Osteoblast (primary cell): Measurements from ENCODE around the gene PHLDA3. TPM values are rescaled to one million over a fixed set of nuclear protein-coding genes. Genes with fewer than 3 reads are reported as not detected.

Experiments
- DNase-seq: peaks from one replicate; pipeline ENCODE4 v3.0.0; 2011; ENCODE audit warnings: low spot score, mixed read lengths; ENCODE audit not compliant: insufficient read length; ENCODE audit errors: missing footprints
- H2AFZ ChIP-seq: 2 replicates; pipeline ENCODE4 v1.6.0; 2011; ENCODE audit warnings: mild to moderate bottlenecking, low read length
- H3K27ac ChIP-seq: 2 replicates; pipeline ENCODE4 v1.5.1; 2011; ENCODE audit warnings: mild to moderate bottlenecking, low read depth, low read length, moderate library complexity
- H3K27me3 ChIP-seq: 2 replicates; pipeline ENCODE4 v1.6.0; 2012; ENCODE audit warnings: mild to moderate bottlenecking, control low read depth, inconsistent platforms, low read length, moderate library complexity; ENCODE audit not compliant: insufficient read depth
- H3K36me3 ChIP-seq: 2 replicates; pipeline ENCODE4 v1.5.1; 2011; ENCODE audit warnings: mild to moderate bottlenecking, low read length, control low read depth, moderate library complexity; ENCODE audit not compliant: insufficient read depth
- H3K4me1 ChIP-seq: 2 replicates; pipeline ENCODE4 v1.5.1; 2011; ENCODE audit warnings: mild to moderate bottlenecking, low read length, control low read depth, moderate library complexity; ENCODE audit not compliant: insufficient read depth
- H3K4me2 ChIP-seq: 2 replicates; pipeline ENCODE4 v1.6.0; 2011; ENCODE audit warnings: mild to moderate bottlenecking, low read length; ENCODE audit not compliant: insufficient read depth
- H3K4me3 ChIP-seq: fragments of 200-600 bp; sonication (generic); 3 replicates; pipeline ENCODE4 v1.5.1; 2012; ENCODE audit warnings: mild to moderate bottlenecking, low read length, inconsistent platforms; ENCODE audit not compliant: insufficient read depth
- H3K79me2 ChIP-seq: 2 replicates; pipeline ENCODE4 v1.6.0; 2012; ENCODE audit warnings: mild to moderate bottlenecking, low read length, control low read depth, inconsistent platforms; ENCODE audit not compliant: insufficient read depth
- H3K9me3 ChIP-seq: 2 replicates; pipeline ENCODE4 v1.5.1; 2011; ENCODE audit warnings: low read depth, low read length, control low read depth
- H4K20me1 ChIP-seq: 2 replicates; pipeline ENCODE4 v1.6.0; 2012; ENCODE audit warnings: mild to moderate bottlenecking, low read length, control low read depth; ENCODE audit not compliant: insufficient read depth
- total RNA-seq: library from RNA; depleted of rRNA; stranded (reverse); fragments of >200 nt; gene quantifications from 2 replicates; pipeline ENCODE4 v1.2.3, GENCODE V29; 2012
- TF ChIP-seq, protein P1 (sequence below): IDR thresholded peaks from 2 replicates; pipeline ENCODE4 v1.5.1; 2011; ENCODE audit warnings: mild to moderate bottlenecking, low read depth, low read length, moderate library complexity; ENCODE audit errors: extremely low read depth

PHLDA3 gene
- total RNA-seq, 1 donor = 116 TPM

DNA sequence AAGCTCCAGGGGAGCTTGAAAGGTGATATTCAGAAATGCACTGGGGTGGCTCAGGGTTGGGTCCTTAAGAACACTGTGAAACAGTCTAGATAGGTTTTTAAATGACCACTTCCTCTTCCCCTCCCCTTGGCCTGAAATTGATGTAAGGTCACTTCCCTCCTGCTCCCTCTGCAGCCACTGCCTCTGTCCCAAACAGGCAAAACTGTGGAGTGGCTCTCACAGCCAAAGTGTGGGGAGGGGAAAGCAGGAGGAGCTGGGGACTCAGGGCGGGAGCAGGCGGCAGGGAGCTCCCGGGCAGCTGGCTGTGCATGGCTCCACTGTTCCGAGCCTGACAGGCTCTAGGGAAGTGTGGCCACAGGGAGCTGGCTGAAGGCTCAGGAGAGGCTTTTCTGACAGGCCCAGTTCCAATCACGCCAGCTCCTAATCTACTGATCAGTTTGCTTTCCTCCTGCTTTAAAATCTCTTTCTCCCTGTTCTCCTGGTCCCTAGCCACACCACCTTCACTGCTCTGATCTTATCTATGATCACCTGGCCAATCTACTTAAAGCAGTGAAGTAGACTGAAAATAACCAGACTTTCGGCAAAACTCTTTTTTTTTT is 43.1 kb upstream of the PHLDA3 start:
- no peak overlapping the region for H3K4me3 ChIP-seq
- peak overlapping the region; percentile 47 for H3K4me2 ChIP-seq
- DNase-seq = peak; percentile 84
- peak overlapping the region; percentile 85 for H2AFZ ChIP-seq
- no peaks in the 10 kb centered on the region for H4K20me1 ChIP-seq
- H3K27me3 ChIP-seq = no peaks in the 10 kb centered on the region
- TF ChIP-seq, protein P1, sequence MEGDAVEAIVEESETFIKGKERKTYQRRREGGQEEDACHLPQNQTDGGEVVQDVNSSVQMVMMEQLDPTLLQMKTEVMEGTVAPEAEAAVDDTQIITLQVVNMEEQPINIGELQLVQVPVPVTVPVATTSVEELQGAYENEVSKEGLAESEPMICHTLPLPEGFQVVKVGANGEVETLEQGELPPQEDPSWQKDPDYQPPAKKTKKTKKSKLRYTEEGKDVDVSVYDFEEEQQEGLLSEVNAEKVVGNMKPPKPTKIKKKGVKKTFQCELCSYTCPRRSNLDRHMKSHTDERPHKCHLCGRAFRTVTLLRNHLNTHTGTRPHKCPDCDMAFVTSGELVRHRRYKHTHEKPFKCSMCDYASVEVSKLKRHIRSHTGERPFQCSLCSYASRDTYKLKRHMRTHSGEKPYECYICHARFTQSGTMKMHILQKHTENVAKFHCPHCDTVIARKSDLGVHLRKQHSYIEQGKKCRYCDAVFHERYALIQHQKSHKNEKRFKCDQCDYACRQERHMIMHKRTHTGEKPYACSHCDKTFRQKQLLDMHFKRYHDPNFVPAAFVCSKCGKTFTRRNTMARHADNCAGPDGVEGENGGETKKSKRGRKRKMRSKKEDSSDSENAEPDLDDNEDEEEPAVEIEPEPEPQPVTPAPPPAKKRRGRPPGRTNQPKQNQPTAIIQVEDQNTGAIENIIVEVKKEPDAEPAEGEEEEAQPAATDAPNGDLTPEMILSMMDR = no peak
- H3K27ac ChIP-seq = peak overlapping the region; percentile 58
- no peaks in the 10 kb centered on the region for H3K9me3 ChIP-seq
- peaks cover 5% of the 10 kb centered on the region for H3K79me2 ChIP-seq
- H3K4me1 ChIP-seq = peaks cover 64% of the 10 kb centered on the region
- no peaks in the 10 kb centered on the region for H3K36me3 ChIP-seq

DNA sequence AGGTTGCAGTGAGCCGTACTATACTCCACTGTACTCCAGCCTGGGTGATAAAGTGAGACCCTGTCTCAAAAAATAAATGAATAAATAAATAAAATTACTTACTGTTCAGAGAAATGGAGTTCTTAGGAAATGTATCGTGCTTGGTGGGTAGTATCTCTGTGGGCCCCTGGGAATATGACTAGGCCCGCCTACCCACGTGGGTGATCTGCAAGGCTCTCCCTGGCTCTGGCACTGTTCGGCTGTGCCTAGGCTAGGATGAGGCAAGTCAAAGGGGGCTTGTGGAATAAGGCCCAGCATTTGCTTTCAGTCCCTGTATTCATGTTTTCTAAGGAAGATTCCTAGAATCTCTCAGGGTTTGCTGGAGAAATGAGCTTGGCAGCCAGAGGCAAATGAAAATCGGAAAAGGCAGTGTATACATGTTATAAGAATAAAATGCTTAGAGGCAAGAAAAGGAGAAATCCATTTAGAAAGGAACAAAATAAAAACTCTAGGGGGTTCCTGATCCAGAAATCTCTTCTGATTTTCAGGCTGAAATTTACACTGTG is 42.5 kb upstream of the PHLDA3 start:
- peaks cover 11% of the 10 kb centered on the region for H3K79me2 ChIP-seq
- no peaks in the 10 kb centered on the region for H3K36me3 ChIP-seq
- TF ChIP-seq, protein P1 = no peak
- H4K20me1 ChIP-seq = no peaks in the 10 kb centered on the region
- peak overlapping the region; percentile 85 for H2AFZ ChIP-seq
- no peaks in the 10 kb centered on the region for H3K27me3 ChIP-seq
- peak; percentile 88 for DNase-seq
- H3K4me2 ChIP-seq = peak overlapping the region; percentile 47
- no peaks in the 10 kb centered on the region for H3K9me3 ChIP-seq
- peak overlapping the region; percentile 58 for H3K27ac ChIP-seq
- H3K4me3 ChIP-seq = no peak overlapping the region
- H3K4me1 ChIP-seq = peaks cover 64% of the 10 kb centered on the region

DNA sequence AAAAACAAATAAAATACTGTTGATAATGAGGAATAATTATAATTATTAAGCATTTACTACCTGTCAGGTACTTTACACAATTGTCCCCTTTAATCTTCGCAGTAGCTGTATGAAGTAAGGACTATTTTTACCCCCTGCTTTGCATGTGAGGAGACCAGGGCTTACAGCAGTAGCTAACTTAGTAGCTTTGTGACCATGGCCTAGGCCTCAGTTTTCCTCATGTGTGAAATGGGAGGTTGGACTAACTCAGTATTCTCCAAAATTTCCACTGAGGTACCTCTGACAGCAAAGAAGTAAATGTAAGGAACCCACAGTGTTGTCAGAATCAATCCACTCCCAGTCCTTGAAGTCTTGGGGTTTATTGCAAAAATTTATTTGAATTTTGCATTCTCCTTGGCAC is 41.7 kb upstream of the PHLDA3 start:
- TF ChIP-seq, protein P1 = no peak
- Histone ChIP-seq H3K4me1 (peaks cover 64% of the 10 kb centered on the region), H2AFZ (no peak overlapping the region), H3K36me3 (no peaks in the 10 kb centered on the region), H3K27me3 (no peaks in the 10 kb centered on the region), H3K4me2 (no peak overlapping the region), H3K27ac (peak overlapping the region; percentile 58), H3K4me3 (no peak overlapping the region), H3K79me2 (peaks cover 19% of the 10 kb centered on the region), H3K9me3 (no peaks in the 10 kb centered on the region), H4K20me1 (peaks cover 3% of the 10 kb centered on the region)
- no peak for DNase-seq

DNA sequence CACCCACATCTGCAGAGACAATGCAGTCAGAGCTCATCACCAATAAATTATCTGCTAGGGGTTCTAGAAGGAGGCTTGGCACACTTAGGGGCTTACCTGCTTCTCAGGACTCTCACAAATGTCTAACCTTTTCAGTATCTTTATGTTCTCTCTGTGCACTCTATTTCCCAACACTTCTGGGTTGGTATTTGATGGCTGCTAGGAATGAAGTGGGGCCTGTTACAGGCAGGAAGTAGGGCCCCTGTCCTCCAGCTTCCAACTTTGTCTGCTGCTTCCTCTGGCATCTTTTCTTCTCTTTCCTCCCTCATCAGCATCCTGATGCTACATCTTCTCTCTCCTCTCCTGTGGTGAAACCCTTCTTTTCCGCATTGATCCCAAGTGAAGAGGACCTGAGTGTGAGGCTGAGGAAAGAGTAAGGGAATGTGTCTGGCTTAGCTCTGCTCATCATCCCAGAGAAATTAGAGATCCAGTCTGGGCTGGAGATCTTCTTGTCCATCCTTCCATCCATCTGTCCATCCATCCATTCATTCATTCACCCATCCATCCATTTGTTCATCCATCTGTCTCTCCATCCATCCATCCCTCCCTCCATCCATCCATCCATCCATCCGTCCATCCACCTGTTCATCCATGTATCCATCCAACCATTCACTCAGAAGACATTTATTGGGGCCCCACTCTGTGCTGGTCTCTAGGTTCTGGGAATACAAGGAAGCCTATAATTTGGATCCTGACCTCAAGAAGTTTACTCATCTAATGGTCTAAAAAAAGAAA is 40.8 kb upstream of the PHLDA3 start:
- Histone ChIP-seq H3K9me3 (no peaks in the 10 kb centered on the region), H3K27ac (peak overlapping the region; percentile 56), H2AFZ (no peak overlapping the region), H3K36me3 (no peaks in the 10 kb centered on the region), H3K4me3 (no peak overlapping the region), H3K4me1 (peaks cover 70% of the 10 kb centered on the region), H4K20me1 (peaks cover 12% of the 10 kb centered on the region), H3K4me2 (no peak overlapping the region), H3K27me3 (no peaks in the 10 kb centered on the region), H3K79me2 (peaks cover 28% of the 10 kb centered on the region)
- DNase-seq = no peak
- TF ChIP-seq, protein P1 = no peak
